HG02938 (cell line): ENCODE data around the gene FNDC3B.
A peak's percentile ranks its signal among the peaks of the same experiment; 100 is the strongest.
"Not testable (repeated sequence)": the region's sequence is repeated elsewhere in the genome, so short reads cannot be mapped to it uniquely, and the experiment has no call there.

Source experiments
- ATAC-seq: cut with Tn5 transposase; IDR thresholded peaks from one replicate; pipeline ENCODE4 v1.9.1; 2021; ENCODE audit warnings: mild to moderate bottlenecking, moderate library complexity; ENCODE audit not compliant: unreplicated experiment

The FNDC3B gene

DNA sequence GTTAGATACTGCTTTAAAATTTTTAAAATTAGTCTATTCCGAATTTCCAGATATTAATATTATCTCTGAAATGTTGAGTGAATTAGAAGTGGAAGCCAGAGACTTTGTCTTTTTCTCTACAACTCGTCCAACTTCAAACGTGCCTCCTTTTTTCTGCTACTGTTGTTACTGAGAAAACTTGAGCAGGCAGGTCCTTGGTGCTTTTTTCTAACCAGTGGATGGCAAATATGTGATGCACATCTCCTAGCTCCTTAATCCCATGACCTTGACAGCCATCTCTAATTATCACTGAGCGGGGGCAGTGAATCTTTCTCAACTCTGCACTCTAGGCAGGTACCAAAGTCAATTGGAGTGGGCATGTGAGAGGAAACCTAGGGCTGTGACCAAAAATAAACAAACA lies 50.7 kb downstream of the FNDC3B start:
- no peak for ATAC-seq

GRCh38 chr3:172092658-172093057 lies 53.3 kb downstream of the FNDC3B start:
- ATAC-seq: no peak

DNA sequence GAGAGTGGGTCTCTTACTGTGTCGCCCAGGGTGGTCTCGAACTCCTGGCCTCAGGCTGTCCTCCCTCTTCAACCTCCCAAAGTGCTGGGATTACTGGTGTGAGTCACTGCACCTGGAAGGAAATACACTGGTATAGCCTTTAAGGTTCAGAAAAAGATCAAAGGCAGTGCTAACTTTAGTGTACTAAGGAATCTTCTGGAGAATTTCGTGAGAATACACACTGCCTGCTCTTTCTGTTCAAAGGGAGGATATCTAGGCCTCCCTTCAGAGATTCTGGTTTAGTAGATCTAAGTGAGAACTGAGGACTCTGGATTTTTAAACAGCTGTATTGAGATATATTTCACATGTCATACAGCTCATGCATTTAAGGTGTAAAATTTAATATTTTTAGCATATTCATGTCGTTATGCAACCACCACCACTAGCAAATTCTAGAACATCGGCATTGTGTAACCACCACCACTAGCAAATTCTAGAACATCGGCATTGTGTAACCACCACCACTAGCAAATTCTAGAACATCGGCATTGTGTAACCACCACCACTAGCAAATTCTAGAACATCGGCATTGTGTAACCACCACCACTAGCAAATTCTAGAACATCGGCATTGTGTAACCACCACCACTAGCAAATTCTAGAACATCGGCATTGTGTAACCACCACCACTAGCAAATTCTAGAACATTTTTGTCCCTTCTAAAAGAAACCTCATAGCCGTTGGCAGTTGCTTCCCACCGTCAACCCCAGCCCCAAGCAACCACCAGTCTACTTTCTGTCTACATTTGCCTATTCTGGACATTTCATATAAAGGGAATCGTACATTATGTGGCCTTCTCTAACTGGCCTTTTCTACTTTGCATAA lies 54.4 kb downstream of the FNDC3B start:
- not testable (repeated sequence) for ATAC-seq

DNA sequence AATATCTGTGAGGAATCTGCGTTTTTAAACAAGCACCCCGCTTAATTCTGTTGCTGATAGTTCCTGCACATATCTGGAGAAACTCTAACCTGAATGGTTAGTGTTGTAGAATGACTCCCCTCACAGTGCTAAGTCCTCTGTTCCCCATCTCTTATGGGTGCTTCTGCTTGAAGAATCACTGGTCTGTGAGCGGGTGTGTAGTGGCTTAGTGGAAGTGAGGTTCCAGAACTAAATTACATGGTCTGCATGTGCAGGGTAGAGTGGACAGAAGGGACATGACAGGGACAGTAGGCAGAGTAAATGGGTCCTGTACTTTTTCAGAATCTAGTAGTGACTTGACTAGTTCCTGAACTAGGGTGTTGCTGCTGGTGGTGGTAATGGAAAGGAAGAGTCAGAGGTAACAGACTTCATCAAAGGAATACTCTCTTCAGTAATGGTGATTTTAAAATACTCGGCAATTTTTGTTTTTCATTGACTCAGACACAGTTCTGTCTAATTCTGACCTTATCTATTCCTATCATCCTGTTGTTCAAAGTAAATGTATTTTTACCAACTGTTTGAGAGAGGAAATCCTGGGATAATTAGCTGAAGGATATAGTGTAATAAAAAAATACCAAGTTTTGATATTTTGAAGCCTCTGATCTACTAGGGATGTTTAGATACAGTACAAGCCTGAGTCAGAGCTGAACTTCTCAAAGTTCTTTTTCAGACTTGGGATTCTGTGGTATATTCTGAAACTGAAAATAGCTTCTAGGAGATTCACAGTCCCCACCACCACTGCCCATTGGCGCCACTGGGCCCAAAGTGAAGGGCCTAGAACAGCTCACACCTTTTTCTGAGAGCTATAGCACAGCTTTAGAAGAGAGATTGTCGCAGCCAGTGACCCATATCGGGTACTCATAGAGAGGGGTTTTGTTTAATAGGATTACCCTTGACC lies 55.5 kb downstream of the FNDC3B start:
- peak; percentile 93 for ATAC-seq

GRCh38 chr3:172096881-172097420 lies 57.6 kb downstream of the FNDC3B start:
- no peak for ATAC-seq

GRCh38 chr3:172097585-172097984 lies 58.2 kb downstream of the FNDC3B start:
- no peak for ATAC-seq

DNA sequence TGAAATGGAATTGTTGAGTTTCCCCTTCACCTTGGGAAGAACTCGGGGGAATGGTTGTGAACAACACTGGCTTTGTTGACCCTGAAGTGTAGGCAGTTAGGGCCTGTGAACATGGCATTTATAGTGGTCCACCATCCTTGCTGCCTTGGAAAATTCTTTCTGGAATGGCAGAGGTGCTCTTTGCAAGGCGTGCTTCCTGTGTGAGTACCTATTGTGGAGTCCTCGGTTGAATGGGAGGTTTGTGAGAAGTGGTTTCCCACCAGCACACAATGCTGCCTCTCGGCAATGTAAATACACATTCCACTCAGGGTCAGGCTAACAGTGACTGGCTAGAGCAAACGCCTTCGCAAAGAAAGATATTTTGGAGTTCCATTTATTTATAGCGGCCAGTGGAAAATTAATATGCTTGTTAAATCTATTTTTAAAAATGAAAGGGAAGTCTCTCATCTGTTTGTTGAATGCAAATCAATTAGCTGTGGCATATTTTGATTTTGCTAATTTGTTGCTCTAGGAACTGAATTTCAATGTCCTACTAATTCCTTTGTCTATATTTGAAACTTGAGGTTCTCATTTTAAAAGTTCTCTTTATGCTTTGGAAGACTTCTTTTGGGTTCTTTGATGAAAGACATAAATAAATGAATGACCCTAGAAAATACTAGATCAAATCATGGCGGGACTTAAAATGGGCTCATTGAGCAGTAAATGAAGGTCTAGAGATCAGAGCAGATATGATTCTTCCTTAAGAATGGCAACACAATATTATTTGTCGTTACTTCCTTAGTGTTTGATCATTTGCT lies 59.5 kb downstream of the FNDC3B start:
- ATAC-seq: no peak

DNA sequence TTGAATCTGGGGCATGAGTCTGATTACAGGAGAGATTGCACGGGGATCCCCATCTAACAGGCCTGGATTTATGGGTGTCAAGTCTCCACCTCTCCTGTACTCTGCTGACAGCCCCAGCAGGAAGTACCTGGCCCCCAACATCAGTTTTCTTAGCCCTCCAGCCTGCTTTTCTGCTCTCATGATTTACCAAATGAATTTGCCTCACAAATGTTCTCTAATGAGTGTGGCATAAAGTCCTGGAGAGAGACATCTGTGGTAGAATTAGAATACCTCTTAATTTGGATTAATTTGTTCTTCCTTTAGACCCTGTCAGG lies 60.1 kb downstream of the FNDC3B start:
- no peak for ATAC-seq

GRCh38 chr3:172100482-172100881 lies 61.1 kb downstream of the FNDC3B start:
- no peak for ATAC-seq

DNA sequence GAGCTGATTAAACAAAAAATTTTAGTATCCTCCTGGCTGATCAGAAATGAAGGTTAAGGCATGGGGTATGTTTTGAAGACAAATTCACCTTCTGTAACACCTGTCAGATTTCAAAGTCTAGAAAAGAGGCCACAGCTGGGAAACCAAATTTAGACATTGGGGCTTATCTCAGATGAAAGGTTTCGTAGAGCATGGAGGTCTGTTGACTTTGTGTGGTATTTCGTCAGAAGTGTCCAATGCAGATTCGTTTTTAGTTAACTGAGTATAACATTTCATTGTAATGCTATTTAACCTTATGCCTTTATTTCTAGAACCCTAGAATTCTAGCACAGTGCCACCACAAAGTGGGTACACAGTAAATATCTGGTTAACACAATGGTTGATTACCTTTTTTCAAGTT lies 61.7 kb downstream of the FNDC3B start:
- peak; percentile 62 for ATAC-seq

DNA sequence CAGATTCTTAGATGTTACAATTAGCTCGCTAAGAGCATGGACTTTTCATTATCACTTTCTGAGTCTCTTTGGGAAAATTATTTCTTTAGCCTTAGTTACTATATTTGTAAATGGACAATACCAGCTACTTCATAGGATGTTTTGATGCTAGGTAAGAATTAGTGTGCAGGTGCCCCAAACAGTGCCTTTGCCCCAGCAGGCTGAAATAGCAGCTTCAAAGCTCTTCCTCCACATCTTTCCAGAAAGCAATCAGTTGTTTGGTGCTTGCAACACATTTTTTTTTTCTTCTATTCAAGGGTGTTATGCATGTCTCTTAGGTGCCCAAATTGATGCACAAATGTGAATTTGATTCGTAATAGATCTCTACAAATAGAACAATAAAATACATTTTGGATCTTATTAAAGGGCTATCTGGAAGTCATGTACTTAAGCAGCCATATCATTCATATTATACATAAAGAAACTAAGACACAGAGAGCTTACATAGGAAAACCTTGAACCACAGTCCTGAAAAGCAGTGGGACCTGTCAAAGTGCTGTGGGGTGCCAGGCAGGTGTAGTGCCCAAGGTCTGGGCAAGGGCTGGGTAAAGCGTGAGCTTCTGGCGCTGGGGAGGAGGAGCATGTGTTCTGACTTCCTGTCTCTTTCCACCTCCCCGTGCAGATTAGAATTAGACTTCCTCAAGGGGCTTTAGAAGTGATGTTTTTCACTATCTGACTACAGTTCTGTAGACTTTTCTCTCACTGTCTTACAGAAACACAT lies 62.9 kb downstream of the FNDC3B start:
- no peak for ATAC-seq

DNA sequence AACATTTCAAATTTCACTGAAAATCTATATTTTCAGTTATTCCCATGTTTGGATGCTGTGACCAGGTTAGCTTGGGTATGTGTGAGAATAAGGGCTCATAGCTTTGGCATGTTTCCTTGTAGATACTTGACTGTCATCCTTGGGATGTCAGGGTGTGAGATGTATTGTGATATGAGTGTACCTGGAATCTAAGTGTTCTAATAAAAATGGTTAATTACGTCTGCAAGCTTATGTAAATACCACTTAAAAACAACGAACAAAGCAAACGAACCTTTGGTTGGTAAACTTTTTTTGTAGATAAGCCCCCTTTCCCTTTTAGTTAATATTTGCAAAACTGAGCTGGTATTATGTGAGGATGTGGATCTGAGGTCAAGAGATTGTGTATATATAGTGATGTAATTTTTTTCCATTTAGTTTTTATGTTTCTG lies 63.5 kb downstream of the FNDC3B start:
- no peak for ATAC-seq

- ATAC-seq: no peak
These were observed 64.3 kb downstream of the FNDC3B start for GRCh38 chr3:172103724-172104123.

- no peak for ATAC-seq
These were observed 65.2 kb downstream of the FNDC3B start for GRCh38 chr3:172104471-172105072.

- ATAC-seq: no peak
These were observed 66.9 kb downstream of the FNDC3B start for GRCh38 chr3:172106037-172106954.

DNA sequence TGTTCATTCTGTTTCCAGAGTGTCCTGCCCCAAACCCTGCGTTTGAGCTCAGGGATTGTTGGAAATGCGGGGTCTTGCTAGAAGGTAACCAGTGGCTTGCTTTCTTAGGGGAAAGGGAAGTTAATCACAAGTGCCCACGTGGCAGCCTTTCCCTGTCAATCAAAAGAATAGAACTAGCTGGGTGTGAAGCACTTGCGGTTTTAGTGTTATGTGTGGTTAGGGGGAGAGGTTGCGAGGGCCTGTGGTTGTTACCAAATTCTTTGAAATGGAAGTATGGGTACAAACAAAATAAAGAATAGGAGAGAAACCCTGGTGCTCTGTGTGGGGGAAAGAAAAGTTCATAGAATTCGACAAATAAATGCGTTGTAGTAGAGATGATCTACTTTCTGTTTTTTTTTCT lies 67.6 kb downstream of the FNDC3B start:
- ATAC-seq: peak; percentile 25

- peak; percentile 93 for ATAC-seq
These were observed 68.0 kb downstream of the FNDC3B start for GRCh38 chr3:172107403-172107802.

DNA sequence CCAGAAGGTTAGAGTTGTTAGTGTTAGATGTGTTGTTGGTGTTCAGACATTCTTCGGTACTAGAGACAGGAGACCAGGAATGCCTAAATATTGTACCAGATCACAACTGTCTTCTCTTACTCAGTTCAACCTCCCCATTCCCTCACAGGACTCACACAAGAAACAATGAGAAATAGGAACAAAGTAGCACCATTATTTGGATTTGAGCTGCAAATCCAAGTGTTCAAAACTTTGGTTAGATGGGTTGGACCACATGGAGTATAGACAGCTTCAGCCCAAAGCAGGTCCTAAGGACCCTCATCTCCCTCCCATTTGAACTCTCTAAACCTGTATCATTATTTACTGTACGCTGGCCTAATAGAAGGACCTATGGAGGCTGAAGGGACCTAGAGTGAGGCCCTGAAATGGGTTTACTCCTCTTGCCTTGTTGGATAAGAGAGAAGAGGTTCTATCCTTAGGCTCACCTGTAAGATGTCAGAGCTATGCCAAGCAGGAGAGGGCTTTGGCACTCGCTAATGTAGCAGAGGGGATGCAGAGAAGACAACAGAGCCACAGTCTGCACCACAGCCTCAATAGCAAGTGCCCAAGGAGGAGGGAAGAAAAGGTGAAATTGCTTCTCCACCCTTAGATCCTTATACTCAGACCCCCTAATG lies 70.9 kb downstream of the FNDC3B start:
- ATAC-seq: no peak
